HEK293 (cell line): ENCODE measurements around the gene VPS51.

Experiments used
- YY1 ChIP-seq: fragments of 450-650 bp; formaldehyde crosslinking; IDR thresholded peaks from 2 replicates; pipeline ENCODE4 v1.5.1; 2018; ENCODE audit warnings: missing biosample characterization, missing genetic modification characterization
- ZNF146 ChIP-seq: fragments of 450-650 bp; formaldehyde crosslinking; IDR thresholded peaks from 2 replicates; pipeline ENCODE4 v1.5.1; 2016; ENCODE audit warnings: missing biosample characterization, missing genetic modification characterization
- ZNF19 ChIP-seq: fragments of 450-650 bp; formaldehyde crosslinking; IDR thresholded peaks from 2 replicates; pipeline ENCODE4; 2016; ENCODE audit warnings: missing biosample characterization, missing genetic modification characterization, low read depth
- ZNF211 ChIP-seq: fragments of 450-650 bp; formaldehyde crosslinking; IDR thresholded peaks from 2 replicates; pipeline ENCODE4 v1.5.1; 2016; ENCODE audit warnings: low read depth, missing biosample characterization, missing genetic modification characterization
- ZNF324 ChIP-seq: fragments of 450-650 bp; formaldehyde crosslinking; IDR thresholded peaks from 2 replicates; pipeline ENCODE4 v1.5.1; 2016; ENCODE audit warnings: missing biosample characterization, missing genetic modification characterization
- ZNF449 ChIP-seq: fragments of 450-650 bp; formaldehyde crosslinking; IDR thresholded peaks from 2 replicates; pipeline ENCODE4 v1.5.1; 2017; ENCODE audit warnings: missing biosample characterization, mild to moderate bottlenecking, missing genetic modification characterization, moderate library complexity

GRCh38 chr11:65134240-65134951 is 38.4 kb downstream of the VPS51 start, which contains the start of gene SYVN1:
- TF ChIP-seq ZNF19 (tag by site-specific recombination) (no peak), ZNF211 (tag by site-specific recombination) (no peak), ZNF449 (tag by site-specific recombination) (no peak), YY1 (tag by site-specific recombination) (peak; percentile 36; the same call in 1 of the 2 replicates), ZNF146 (no peak), ZNF324 (0 out of 2 replicates have a peak, but pooled peaks have one; percentile 78)
